Choroid plexus epithelial cell (primary cell): ENCODE measurements around the gene TLX1.

Experiments used
- DNase-seq: peaks from one replicate; pipeline ENCODE4 v3.0.0-alpha.2; 2010; ENCODE audit warnings: low read depth
- H3K4me3 ChIP-seq: 2 replicates; pipeline ENCODE4 v1.5.1; 2011; ENCODE audit warnings: low read depth, mild to moderate bottlenecking, control low read depth, low read length, moderate library complexity
- TF ChIP-seq, protein P1 (sequence below): conservative IDR thresholded peaks from 2 replicates; pipeline ENCODE4 v1.5.1; 2011; ENCODE audit warnings: low read depth, mild to moderate bottlenecking, control low read depth, inconsistent platforms, low read length, moderate library complexity

Gene TLX1

DNA sequence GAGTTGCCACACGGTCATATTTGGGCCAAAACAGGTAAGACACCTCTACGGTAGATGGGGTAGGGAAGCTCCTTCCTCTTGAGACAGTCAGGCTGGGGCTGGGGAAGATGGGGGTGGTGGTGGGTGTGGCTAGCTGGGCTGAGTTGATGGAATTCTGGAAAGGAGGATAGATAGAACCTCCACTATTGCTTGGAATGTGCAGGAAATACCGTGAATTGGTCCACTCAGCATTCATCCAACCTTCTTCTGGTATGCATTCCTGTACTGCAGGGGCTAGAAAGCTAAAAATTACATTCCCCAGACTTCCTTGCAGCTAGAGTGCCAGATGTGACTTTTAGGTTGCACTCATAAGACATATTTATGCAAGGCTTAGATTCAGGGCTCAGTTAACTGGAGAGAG is 24.8 kb downstream of the TLX1 start:
- TF ChIP-seq, protein P1, sequence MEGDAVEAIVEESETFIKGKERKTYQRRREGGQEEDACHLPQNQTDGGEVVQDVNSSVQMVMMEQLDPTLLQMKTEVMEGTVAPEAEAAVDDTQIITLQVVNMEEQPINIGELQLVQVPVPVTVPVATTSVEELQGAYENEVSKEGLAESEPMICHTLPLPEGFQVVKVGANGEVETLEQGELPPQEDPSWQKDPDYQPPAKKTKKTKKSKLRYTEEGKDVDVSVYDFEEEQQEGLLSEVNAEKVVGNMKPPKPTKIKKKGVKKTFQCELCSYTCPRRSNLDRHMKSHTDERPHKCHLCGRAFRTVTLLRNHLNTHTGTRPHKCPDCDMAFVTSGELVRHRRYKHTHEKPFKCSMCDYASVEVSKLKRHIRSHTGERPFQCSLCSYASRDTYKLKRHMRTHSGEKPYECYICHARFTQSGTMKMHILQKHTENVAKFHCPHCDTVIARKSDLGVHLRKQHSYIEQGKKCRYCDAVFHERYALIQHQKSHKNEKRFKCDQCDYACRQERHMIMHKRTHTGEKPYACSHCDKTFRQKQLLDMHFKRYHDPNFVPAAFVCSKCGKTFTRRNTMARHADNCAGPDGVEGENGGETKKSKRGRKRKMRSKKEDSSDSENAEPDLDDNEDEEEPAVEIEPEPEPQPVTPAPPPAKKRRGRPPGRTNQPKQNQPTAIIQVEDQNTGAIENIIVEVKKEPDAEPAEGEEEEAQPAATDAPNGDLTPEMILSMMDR: no peak
- H3K4me3 ChIP-seq: no peak overlapping the region
- DNase-seq: no peak

DNA sequence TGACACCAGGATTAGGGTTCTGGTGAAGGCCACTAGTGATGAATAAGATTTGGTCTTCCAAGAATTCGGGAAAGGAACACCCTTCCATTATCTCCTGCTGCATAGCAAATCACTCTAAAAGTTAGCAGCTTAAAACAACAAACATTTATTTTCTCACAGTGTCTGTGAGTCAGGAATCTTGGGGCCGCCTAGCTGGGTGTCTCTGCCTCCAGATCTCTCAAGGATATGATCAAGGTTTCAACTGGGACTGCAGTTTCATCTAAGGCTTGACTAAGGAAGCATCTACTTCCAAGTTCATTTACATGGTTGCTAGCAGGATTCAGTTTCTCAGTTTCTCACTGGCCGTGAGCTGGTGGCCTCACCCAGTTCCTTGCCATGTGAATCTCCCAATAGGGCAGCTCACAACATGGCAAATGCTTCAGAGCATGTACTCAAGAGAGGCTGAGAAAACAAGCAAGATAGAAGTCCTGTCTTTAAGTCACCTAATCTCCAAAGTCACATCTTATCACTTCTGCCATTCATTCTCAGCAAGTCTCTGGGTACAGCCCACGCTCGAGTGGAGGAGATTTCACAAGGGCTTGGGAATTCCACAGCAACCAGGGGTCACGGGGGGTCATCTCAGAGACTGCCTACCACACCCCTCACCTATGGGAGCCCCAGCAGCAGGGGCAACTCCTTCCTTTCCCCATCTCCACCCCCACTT is 26.8 kb downstream of the TLX1 start:
- H3K4me3 ChIP-seq: no peak overlapping the region
- TF ChIP-seq, protein P1: no peak
- no peak for DNase-seq

DNA sequence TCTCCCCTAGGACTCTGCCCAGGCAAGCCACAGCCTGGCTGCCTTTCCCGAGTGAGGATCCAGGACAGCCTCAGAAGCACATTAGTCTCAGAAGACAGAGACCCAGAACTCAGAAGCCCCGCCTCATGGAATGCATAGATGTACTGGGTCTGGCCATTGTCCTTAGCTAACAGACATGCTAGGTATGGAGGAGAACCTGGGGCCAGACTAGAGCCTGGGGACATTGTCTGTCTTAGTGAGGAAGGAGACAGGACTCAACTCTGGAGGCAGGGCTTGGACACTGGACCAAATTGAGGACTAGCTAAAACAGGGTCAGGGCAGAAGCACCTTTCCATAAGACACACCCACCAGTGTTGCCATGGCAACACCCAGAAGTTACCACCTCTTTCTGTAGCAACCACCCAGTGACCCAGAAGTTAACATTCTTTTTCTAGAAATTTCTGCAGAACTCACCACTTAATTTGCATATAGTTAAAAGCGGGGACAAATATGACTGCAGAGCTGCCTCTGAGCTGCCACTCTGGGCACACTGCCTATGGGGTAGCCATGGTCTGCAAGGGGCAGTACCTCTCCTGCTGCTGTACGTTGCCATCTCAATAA is 27.5 kb downstream of the TLX1 start:
- H3K4me3 ChIP-seq: no peak overlapping the region
- TF ChIP-seq, protein P1: no peak
- no peak for DNase-seq

DNA sequence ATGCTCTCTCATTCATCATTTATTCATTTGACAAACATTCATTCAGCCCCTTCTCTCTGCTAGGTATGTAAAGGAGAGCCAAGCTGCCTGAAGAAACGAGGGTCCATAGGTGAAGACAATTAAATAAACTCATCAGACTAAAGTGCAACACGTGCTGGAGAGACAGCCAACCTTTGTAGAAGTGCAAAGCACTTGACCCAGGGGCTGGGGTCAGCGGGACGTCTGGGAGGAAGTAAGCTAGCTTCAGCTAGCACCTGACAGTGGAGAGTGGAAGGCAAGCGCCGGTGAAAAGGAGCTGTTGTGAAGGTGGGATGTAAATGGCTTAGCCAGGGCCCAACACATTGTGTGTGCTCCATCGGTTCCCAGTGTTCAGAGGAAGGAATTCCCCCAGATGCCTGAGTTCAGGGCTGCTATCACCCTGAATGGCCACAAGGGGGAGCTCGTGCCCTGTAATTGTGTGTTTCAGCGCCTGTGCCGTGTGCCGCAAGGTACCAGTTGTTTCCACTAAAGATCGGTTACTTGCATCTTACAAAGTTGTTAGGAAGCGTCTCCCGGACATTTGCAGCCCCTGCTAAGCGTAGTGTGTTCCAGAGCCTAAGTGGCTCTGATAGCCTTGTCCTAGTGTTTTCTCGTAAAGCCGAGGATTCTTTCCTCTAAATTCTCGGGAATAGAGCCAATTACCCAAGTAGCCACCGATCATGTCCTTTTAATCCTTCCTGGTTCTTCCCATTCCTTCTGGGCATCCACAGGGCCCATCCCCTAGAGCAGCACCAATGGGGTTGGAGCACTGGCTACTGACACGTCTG is 30.6 kb downstream of the TLX1 start:
- TF ChIP-seq, protein P1: peak; percentile 98
- DNase-seq: peak; percentile 85
- peak overlapping the region; percentile 28 for H3K4me3 ChIP-seq

DNA sequence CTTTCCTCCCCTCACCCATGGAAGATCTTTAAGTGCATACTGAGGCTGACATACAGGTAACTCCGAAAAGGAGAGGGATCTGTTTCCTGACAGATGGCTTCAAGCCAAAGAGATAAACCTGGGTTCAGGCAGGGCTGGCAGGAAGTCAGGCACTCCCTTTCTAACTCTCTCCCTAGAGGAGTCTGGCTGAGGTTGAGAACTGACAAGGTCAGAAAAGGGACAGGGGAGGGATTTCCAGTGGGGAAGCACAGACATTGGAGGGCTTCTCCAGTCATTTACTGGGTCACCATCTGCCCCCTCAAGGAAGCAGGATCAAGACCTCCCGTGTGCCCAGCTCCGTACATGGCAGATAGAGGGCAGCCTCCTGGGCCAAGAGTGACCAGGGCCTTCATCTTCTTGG is 31.6 kb downstream of the TLX1 start:
- TF ChIP-seq, protein P1: no peak
- DNase-seq: no peak
- no peak overlapping the region for H3K4me3 ChIP-seq

DNA sequence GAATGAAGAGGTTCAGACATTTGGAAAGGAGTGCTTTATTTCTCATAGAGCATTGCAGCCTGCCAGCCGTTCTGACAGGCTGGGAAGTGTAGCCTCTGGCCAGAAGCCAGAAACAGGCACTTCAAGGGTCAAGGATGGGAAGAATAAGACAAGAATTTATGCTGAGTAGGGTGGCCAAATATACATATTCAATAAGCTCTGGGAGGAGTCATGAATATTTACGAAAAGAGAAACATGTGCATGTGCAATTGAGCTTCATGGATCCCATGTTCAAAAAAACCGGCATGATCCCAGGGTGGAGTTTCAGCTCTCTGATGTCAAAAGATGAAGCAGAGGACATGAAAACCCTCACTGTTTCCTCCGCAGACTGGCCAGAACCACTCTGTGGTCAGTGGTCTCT is 32.9 kb downstream of the TLX1 start:
- TF ChIP-seq, protein P1: no peak
- no peak for DNase-seq

More for the DNA sequence above, 32.9 kb downstream of the TLX1 start:
- H3K4me3 ChIP-seq: no peak overlapping the region
